Ishikawa (cell line): ENCODE data around the gene CACNA1A.

Experiments used
- CEBPB ChIP-seq: IDR thresholded peaks from 2 replicates; pipeline ENCODE4 v1.6.1; 2012
- EGR1 ChIP-seq: IDR thresholded peaks from 2 replicates; pipeline ENCODE4 v1.6.1; 2012
- EP300 ChIP-seq: IDR thresholded peaks from 2 replicates; pipeline ENCODE4 v1.6.1; 2012; ENCODE audit warnings: borderline replicate concordance
- FOXM1 ChIP-seq: IDR thresholded peaks from 2 replicates; pipeline ENCODE4 v1.6.1; 2012; ENCODE audit warnings: low read depth, borderline replicate concordance
- MAX ChIP-seq: IDR thresholded peaks from 2 replicates; pipeline ENCODE4 v1.6.1; 2012
- RAD21 ChIP-seq: IDR thresholded peaks from 2 replicates; pipeline ENCODE4 v1.6.1; 2012; ENCODE audit warnings: low read depth
- REST ChIP-seq: IDR thresholded peaks from 2 replicates; pipeline ENCODE4 v1.6.1; 2012; ENCODE audit warnings: low read depth, mild to moderate bottlenecking
- TAF1 ChIP-seq: IDR thresholded peaks from 2 replicates; pipeline ENCODE4 v1.6.1; 2012; ENCODE audit warnings: low read depth, mild to moderate bottlenecking
- TEAD4 ChIP-seq: IDR thresholded peaks from 2 replicates; pipeline ENCODE4 v1.6.1; 2012
- USF1 ChIP-seq: IDR thresholded peaks from 2 replicates; pipeline ENCODE4 v1.6.1; 2012
- YY1 ChIP-seq: IDR thresholded peaks from 2 replicates; pipeline ENCODE4 v1.6.1; 2012; ENCODE audit warnings: low read depth
- ZBTB7A ChIP-seq: IDR thresholded peaks from 2 replicates; pipeline ENCODE4 v1.6.1; 2012; ENCODE audit warnings: low read depth

GRCh38 chr19:13461536-13461935 is 44.7 kb downstream of the CACNA1A start:
- TF ChIP-seq YY1 (no peak), EGR1 (no peak), MAX (no peak), FOXM1 (no peak), RAD21 (no peak), EP300 (no peak), REST (no peak), TAF1 (no peak), ZBTB7A (no peak), USF1 (no peak), TEAD4 (no peak), CEBPB (no peak)
